Measurements from ENCODE around the gene RPS6KA2.

RPS6KA2 gene

DNA sequence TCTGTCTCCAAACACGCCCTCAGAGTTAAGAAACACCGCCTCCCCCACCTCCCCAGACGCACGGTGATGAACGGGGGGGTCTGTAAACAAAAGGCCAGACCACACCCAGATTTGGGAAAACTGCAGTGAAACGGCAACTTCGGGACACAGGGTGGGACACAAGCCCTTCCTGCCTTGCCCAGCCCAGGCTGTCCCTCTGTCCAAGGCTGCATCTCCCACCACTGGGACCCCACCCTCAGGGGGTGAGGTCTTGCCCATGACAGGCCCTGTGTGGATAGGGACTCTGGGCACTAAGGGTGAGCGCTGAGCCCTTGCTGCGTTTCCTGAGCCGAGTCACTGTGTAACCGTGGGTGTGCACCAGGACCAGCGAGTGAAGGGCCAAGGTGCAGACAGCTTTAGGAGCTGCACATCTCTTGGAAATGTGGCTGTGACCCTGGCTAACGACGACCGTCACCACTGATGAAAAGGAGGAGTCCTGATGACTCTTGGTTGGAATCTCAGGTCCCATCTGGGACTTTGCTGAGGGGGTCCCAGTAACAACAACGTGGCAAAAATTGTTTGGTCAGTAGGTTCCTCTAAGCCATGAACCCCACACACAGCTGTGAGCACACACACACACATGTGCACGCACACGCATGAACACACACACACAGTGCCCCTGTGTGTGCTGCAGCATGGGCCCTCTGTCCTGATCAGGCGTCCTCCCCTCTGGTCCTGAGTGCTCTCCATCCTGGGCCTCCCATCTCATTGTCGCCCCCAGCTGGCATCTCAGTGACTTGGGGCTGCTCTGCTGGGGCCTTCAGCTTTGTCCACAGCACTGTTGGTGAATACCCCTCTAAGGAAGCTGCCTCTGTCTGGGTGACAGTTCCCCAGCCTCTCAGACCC is 141.2 kb downstream of the RPS6KA2 start:
- no peak for DNase-seq (ENCODE audit: low read depth)

DNA sequence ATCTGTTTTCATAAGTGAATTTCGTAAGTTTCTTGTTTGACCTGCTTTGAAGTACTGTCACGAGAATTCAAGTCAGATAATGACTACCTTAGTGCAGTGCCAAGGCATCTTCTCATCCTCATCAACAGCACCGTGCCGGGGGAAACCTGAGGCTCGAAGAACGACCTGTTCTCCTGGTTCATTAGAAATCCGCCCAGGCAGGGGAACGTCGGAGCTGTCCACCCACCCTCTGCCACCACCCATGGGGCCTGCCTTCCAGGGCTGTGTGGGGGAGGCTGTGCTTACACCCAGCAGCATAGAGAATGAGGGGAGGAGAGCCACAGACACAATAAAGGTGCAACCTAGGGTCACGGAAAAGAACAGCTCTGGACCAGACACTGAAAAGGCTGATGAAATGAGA is 142.2 kb downstream of the RPS6KA2 start:
- DNase-seq (ENCODE audit: low read depth): no peak

DNA sequence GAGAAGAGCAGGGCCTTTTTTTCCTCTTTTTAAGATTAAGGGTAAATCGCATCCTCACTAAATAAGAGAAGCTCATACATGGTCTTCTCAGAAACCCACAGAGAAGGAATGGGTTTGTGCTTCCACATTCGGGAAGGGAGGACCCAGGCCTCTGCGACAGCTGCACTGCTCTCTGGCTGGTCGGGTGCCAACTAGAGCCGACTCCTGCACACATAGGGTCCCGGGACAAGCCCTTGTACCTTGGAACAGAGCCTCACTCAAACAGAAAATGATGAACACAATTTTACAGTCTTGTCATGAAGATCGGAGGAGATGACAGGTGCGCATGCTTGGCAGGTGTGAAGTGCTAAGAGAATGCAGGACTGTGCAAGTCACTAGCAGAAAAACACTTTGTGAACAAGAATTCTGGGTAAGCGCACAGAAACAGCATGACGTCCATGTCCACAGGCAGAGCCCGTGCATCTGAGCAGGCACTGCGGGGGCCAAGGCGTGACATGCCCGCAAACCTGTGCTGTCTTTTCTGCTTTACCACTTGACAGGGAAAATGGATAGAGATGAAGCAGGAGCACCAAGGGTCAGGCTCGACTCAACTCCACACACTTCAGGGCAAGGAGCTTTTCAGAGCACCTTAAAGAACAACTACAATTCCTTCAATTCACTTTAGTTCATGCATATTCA is 143.3 kb downstream of the RPS6KA2 start:
- no peak for DNase-seq (ENCODE audit: low read depth)

DNA sequence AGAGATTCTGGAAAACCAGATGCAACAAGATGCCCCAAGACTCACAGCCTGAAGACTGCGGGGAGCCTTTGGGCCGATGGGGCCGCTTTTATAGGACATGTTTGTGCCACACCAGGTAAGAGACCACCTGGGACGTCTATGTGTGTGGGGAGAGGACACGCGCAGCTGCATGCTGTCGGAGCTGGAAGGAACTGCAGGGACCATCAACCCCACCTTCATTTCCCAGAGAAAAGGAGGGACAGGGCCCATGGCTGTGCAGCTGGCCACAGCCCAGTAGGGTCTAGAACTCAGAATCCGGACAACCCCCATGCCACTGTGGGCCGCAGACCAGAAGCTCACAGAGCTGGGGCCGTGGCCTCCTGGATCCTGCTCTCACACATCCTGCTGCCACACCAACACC is 144.0 kb downstream of the RPS6KA2 start:
- DNase-seq (ENCODE audit: low read depth): no peak

DNA sequence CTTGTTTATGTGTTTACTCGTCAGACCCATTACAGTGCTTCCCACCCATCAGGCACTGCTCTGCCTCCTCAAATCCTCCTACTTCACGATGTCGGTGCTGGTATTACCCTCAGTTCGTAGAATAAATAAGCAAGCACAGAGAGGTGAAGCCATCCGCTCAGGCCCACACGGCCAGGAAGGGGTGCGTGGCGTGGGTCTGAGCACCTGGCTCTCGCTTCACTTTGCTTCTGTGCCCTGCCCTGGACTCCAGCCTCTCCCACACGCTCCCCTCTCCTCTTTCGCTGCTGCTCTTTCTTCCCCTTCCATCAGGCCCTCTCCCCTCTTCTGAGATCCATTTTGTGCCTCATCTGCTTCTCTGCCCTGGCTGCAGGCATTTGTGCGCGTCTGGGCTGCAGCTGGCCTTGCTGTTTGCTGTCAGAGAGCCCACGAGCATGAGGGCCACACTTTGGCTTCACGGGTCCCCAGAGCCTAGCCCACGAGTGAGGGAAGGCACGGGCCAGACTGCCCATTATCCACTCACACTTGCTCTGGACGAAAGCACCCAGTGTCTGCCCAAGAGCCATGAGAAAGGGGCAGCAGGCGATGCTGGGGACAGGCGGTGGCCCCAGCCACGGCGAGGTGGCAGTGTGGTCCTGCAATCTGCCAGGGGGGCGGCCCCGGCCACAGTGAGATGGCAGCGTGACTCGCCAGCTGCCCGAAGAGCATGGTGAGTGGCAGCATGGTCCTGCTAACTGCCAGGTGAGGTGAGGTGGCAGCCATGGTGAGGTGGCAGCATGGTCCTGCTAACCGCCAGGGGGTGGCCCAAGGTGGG is 148.1 kb downstream of the RPS6KA2 start:
- DNase-seq (ENCODE audit: low read depth): no peak

DNA sequence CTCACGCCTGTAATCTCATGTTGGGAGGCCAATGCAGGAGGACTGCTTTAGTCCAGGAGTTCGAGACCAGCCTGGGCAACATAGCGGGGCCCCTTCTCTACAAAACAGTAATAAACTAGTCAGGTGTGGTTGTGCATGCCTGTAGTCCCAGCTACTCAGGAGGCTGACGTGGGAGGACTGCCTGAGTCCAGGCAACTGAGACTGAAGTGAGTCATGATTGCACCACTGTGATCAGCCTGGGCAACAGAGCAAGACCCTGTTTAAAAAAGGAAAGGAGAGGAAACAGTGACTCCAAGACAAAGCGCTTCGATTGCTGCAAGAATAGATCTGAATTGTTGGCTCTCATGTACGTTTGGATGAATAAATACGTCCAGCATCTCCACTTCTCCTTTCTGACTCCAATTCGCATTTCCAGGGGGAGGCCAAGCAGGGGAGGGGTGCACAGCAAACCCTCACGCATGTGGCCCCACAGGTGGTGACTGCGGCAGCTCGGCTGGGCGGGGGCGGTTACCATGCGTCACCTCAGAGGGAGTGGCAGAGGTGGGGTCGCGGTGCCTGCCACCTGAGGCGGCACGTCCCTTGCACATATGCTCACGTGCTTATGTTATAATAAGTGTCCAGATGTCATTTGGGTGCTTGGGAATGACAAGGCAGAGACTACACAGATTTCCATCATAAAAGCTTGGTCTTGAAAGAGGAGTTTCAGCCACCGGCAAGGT is 149.2 kb downstream of the RPS6KA2 start:
- DNase-seq (ENCODE audit: low read depth): no peak

DNA sequence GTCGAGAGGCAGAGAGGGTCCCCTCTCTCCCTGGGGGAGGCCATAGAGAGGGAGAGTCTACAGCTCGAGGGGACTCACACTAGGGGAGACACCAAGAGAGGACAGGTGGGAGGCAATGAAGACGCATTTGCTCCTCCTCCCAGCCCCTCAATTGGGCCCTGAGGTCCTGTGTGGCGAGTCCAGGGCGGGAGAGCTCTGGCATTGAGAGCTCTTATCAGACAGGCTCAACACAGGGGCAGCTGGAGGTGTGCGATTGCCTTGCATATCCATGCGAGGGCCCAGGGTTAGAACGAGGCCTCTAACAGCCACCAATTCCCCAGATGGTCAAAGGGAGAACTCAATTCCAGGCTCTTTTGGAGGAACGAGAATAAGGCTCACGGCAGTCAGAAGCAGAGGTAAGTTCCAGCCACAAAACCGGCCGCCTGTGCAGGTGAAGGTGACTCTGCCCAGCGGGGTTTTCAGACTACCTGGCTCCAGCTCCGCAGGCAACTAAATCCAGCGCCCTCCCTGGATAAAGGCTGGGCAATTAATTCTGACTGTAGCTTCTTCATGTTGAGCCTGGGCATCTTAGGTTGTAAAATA is 150.3 kb downstream of the RPS6KA2 start:
- no peak for DNase-seq (ENCODE audit: low read depth)

DNA sequence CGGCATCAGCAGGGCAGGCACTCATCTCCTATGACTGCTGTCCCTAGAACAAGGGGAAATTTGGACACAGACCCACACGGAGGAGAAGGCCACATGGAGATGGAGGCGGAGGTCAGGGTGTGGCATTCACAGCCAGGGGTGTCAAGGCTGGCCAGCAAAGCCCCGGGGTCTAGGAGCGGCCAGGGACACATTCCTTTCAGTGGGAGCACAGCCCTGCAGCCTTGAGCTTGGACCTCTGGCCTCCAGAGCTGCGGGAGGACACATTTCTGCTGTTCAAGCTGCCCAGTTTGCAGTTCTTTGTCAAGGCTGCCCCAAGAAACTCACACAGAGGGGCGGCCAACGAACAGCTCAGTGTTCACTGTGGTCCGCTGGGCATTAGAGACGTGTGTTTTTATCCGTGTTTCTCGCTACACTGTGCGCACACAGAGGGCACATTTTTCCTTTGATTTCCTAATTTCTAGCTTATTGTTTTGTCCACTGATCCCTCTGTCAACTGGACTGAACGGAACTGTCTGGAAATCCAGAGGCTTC is 150.9 kb downstream of the RPS6KA2 start:
- DNase-seq (ENCODE audit: low read depth): no peak

DNA sequence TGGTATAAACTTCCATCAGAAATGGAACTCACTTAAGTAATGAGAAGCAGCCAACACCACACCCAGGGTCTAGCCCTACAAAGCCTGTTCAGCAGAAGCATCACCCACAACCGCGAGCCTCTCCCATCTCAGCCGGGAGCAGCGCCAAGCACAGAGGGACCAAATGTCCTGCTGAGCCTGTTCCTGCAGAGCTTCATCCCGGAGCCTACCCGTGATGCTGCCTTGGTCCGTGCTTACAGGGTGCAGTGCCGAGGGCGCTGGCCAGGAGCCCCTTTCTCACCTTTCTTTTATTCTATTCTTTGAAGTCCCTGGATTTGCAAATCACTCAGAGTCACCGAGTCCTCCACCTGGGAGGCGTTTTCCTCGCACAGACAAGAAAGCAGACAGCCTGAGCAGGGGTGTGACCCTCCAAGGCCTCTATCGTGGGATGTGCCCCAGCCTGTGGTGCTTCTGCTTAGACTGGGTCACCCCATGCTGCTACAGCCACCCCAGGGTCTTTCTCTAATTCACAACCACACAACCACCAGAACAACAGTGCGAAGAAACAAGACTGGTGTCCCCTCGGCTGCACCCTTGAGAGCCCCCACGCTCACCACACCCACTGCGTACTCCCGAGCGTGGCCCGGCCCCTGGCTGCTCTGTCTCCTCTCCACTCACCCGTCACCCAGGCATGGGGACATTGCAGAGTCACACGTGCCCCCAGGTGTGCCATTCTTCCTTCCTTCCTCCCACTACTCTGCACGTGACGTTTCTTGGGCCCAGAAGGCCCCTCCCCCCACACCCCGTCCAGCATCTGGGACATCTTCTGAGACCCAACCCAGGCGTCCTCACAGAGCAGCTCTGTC is 152.1 kb downstream of the RPS6KA2 start:
- no peak for DNase-seq (ENCODE audit: low read depth)

DNA sequence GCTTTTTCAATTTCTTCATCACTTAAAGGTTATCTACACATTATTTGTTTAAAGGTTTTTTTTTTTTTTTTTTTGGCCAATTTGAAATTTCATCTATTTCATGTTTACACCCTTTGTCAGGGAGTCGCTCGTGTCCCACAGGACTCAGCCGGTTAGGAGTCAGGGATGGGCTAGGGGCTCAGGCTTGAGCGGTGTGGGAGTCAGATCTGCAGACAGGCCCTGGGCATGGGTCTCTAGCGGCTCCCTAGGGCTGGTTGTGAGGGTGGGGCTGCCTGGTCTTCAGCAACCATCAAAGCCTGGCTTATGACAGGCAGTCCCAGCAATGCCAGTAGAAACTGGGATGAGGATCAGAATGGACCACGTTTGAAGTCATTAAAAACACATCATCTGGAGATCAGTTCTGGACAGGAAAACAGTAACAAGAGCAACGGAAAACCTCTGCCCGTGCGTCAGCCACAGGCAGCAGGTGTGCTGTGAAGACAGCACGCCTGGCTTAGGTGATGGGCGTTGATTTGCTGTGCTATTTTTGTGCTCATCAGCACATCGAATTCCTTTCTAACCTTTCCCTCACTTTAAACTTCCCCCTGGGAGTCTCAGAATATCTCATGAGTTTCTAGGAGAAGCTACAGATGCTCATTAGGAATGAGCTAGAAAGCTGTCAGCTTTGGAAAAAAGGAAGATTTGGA is 153.0 kb downstream of the RPS6KA2 start:
- no peak for DNase-seq (ENCODE audit: low read depth)

DNA sequence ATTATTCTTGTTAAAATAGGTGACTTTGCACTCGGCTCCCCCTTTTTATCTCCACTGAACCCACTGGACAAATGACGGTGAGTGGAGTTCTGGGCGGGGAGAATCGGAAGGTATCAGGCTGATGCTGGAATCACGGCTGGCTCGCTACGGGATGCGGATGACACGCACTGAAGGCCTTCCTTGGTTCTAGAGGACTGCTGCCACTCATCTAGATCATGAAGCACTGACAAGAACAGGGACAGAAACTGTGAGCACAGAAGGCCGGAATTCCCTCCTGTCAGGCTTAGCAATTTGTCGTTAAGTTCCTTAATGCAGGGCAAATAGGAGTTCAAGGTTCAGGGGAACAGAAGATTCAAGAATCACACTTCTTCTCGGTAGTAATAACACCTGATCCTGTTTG is 154.4 kb downstream of the RPS6KA2 start:
- no peak for DNase-seq (ENCODE audit: low read depth)

DNA sequence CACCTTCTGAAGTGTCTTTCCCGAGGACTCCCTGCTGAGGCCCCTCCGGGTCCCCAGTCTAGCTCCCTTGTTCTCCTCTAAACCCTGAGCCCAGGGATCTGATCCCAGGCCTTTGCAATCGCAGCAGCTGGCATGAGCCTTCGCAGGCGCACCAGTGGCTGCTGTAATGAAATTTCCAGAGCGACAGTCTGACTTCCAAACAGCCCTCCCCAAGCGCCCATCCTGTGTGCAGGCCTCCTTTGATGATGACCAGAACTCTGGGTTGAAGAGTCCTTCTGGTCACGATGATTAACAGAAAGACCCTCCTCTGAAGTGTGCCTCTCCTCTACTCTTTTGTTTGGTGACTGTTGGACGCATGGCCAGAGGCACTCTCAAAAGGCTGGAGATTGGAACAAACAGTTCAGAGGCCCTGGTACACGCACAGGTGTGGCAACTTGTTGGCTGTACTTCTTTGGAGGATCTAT is 155.2 kb downstream of the RPS6KA2 start:
- no peak for DNase-seq (ENCODE audit: low read depth)

DNA sequence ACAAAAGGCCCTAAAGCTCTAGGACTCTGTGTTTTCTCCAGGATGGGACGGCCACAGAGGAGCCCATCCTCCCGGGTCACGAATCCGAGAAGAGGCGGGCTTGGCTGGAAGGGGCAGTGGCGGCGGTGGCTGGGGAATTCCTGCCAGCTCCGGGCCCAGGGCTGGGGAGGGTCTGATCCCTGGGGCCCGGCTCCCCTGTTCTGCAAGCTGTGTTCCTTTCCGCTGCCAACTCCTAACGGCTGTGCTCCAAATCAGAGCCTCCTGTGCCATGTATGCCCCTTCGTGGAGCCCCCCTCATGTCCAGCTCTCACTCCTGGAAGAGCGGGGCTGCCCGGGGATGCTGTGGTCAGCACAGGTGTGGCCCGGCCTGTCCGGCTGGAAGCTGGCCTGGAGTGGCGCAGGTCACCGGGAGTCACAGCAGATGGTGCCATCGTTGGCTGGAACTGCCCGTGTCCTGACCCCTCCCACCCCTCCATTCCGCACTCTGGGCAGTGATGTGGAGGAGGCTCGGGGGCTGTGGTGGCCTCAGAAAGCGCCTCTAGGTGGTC is 156.1 kb downstream of the RPS6KA2 start:
- no peak for DNase-seq (ENCODE audit: low read depth)

DNA sequence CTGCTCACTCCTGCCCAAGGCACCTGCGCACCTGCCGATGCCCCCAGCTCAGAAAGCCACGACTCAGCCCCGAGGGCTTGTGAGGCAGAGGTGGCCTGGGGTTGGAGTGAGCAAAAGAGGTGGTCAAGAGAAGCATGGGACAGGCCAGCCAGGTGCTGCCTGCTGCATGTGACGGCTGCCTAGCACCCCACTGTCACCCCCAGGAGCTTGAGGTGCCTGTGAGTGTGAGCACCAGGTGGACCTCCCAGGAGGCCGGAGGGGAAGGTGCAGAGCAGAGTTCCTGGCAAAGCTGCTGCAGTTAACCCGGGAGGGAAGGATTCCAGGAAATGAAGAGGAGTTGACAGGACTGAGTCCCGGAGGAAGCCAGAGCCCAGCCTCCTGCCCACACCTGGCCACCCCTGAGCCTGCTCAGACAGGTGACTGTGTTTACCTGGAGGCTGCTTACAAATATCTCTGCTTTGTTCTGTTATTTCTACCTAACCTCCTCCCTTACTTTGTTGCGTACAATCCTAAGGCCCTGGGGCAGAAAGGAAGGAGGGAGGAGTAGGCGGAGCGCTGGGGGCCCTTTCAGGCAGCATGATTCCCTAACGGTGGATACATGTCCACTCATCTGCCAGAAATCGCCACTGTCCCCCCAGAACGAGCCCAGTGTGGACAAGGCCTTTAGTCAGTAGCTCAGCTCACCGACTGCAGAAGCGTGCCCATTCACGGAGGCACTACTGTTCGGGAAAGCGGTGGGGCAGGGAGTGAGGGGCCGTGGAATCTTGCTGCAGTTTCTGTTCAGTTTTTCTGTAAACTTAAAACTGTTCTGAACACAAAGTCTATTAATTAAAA is 156.8 kb downstream of the RPS6KA2 start:
- no peak for DNase-seq (ENCODE audit: low read depth)

DNA sequence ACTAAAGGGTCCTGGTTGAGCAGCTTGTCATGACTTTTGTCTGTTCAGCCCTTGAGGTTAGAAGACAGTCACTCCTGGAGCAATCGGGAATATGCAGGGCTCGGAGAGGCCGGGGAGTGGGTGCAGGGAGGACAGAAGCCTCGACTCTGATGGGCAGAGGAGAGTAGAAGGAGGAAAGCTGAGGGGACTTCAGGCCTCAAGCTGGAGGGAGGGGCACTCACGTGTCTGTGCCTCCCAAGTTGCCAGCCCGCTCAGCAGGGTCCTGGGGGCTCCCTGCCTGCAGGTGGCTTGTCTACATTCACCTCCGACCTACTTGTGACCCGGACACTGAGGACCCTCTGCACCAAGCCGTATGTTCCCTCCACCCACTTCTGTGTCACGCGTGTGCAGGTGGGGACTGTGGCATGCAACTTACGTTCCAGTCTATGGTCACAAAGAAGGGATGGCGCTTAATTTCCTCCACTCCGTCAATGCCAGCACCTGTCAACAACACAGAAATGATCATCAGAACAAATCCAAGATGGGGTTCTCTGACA is 157.6 kb downstream of the RPS6KA2 start:
- no peak for DNase-seq (ENCODE audit: low read depth)

DNA sequence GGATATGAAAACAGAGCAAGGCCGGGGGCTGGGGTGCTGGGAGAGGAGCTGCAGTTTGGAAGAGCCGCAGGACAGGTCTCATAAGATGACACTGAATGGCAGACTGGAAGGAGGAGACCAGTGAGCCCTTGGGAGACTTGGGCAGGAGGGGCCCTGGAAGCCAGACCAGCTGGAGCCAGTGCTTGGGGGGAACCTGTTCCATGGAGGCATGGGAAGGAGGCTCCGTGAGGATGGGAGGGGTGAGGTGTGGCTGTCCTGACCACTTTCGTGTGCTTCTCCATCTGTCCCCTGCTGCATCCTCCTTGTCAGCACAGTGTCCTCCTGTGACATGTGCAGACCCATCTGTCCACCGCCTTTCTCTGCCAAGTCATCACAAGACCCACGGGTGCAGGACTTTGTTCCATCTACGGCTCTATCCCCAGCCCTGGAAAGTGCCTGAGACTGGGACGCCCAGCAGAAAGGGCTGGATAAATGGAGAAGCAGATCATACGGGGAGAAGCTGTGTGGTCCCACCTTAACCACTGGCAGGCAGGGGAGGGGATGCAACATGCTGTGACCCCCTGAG is 159.5 kb downstream of the RPS6KA2 start:
- DNase-seq (ENCODE audit: low read depth): no peak

DNA sequence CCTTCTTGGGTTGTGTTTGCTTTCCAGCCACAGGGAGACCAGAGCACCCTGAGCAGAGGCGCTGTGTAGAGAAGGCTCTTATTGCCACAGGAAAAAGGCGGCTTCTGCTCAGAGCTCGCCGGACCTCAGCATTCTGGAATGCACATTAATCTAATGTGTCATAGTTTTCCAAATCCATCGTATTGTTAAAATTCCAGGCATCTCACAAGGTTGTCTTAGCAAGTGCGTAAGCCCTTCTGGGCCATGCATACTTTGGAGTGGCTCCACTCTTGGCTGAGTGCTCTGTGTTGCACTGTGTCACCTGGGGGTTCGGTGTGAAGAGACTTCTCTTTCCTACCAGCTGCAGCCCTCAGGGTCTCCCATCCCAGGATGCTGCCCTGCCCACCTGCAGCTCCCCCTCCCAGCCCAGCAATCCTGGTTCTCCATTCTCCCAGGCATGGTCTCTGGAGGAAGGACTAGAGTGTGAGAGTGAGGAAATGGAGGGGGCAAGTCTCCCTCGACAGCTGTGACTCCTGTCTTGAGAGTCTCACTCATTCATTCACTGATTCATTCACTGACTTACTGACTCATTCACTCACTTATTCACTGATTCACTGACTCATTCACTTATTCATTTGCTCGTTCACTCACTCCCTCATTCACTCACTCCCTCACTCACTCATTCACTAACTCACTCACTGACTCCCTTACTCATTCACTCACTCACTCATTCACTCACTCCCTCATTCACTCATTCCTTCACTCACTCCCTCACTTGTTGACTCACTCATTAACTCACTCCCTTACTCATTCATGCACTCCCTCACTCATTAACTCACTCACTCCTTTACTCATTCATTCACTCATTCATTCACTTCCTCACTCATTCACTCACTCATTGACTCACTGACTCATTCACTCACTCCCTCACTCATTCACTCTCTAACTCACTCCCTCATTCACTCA is 160.6 kb downstream of the RPS6KA2 start:
- DNase-seq (ENCODE audit: low read depth): no peak
